Osteoblast (primary cell): Measurements from ENCODE around the gene TNFRSF14. TPM values are rescaled to one million over a fixed set of nuclear protein-coding genes. Genes with fewer than 3 reads are reported as not detected.

Experiments used
- DNase-seq: peaks from one replicate; pipeline ENCODE4 v3.0.0; 2011; ENCODE audit warnings: low spot score, mixed read lengths; ENCODE audit not compliant: insufficient read length; ENCODE audit errors: missing footprints
- H2AFZ ChIP-seq: 2 replicates; pipeline ENCODE4 v1.6.0; 2011; ENCODE audit warnings: mild to moderate bottlenecking, low read length
- H3K27ac ChIP-seq: 2 replicates; pipeline ENCODE4 v1.5.1; 2011; ENCODE audit warnings: mild to moderate bottlenecking, low read depth, low read length, moderate library complexity
- H3K27me3 ChIP-seq: 2 replicates; pipeline ENCODE4 v1.6.0; 2012; ENCODE audit warnings: mild to moderate bottlenecking, control low read depth, inconsistent platforms, low read length, moderate library complexity; ENCODE audit not compliant: insufficient read depth
- H3K36me3 ChIP-seq: 2 replicates; pipeline ENCODE4 v1.5.1; 2011; ENCODE audit warnings: mild to moderate bottlenecking, low read length, control low read depth, moderate library complexity; ENCODE audit not compliant: insufficient read depth
- H3K4me1 ChIP-seq: 2 replicates; pipeline ENCODE4 v1.5.1; 2011; ENCODE audit warnings: mild to moderate bottlenecking, low read length, control low read depth, moderate library complexity; ENCODE audit not compliant: insufficient read depth
- H3K4me2 ChIP-seq: 2 replicates; pipeline ENCODE4 v1.6.0; 2011; ENCODE audit warnings: mild to moderate bottlenecking, low read length; ENCODE audit not compliant: insufficient read depth
- H3K4me3 ChIP-seq: fragments of 200-600 bp; sonication (generic); 3 replicates; pipeline ENCODE4 v1.5.1; 2012; ENCODE audit warnings: mild to moderate bottlenecking, low read length, inconsistent platforms; ENCODE audit not compliant: insufficient read depth
- H3K79me2 ChIP-seq: 2 replicates; pipeline ENCODE4 v1.6.0; 2012; ENCODE audit warnings: mild to moderate bottlenecking, low read length, control low read depth, inconsistent platforms; ENCODE audit not compliant: insufficient read depth
- H3K9me3 ChIP-seq: 2 replicates; pipeline ENCODE4 v1.5.1; 2011; ENCODE audit warnings: low read depth, low read length, control low read depth
- H4K20me1 ChIP-seq: 2 replicates; pipeline ENCODE4 v1.6.0; 2012; ENCODE audit warnings: mild to moderate bottlenecking, low read length, control low read depth; ENCODE audit not compliant: insufficient read depth
- CTCF ChIP-seq: IDR thresholded peaks from 2 replicates; pipeline ENCODE4 v1.5.1; 2011; ENCODE audit warnings: mild to moderate bottlenecking, low read depth, low read length, moderate library complexity; ENCODE audit errors: extremely low read depth
- total RNA-seq: library from RNA; depleted of rRNA; stranded (reverse); fragments of >200 nt; gene quantifications from 2 replicates; pipeline ENCODE4 v1.2.3, GENCODE V29; 2012

The TNFRSF14 gene
- total RNA-seq, 1 donor = 36.6 TPM

GRCh38 chr1:2561446-2561845 is 5.3 kb downstream of the TNFRSF14 start:
- peaks cover 8% of the 10 kb centered on the region for H3K27me3 ChIP-seq
- H3K27ac ChIP-seq = no peak overlapping the region
- peaks cover 3% of the 10 kb centered on the region for H3K79me2 ChIP-seq
- TF ChIP-seq CTCF = no peak
- no peak overlapping the region for H3K4me2 ChIP-seq
- peak; percentile 77 for DNase-seq
- H3K9me3 ChIP-seq = no peaks in the 10 kb centered on the region
- H3K4me1 ChIP-seq = no peaks in the 10 kb centered on the region
- H3K36me3 ChIP-seq = no peaks in the 10 kb centered on the region
- no peak overlapping the region for H3K4me3 ChIP-seq
- no peak overlapping the region for H2AFZ ChIP-seq
- peaks cover 3% of the 10 kb centered on the region for H4K20me1 ChIP-seq

- Histone ChIP-seq H2AFZ (no peak overlapping the region), H3K79me2 (no peaks in the 10 kb centered on the region), H3K4me3 (no peak overlapping the region), H3K27ac (no peak overlapping the region), H4K20me1 (peaks cover 3% of the 10 kb centered on the region), H3K9me3 (no peaks in the 10 kb centered on the region), H3K27me3 (peaks cover 8% of the 10 kb centered on the region), H3K4me1 (no peaks in the 10 kb centered on the region), H3K4me2 (no peak overlapping the region), H3K36me3 (no peaks in the 10 kb centered on the region)
- TF ChIP-seq CTCF = peak; percentile 39
- peak; percentile 85 for DNase-seq
Observed at GRCh38 chr1:2561898-2562895, 6.0 kb downstream of the TNFRSF14 start.

- peaks cover 8% of the 10 kb centered on the region for H3K27me3 ChIP-seq
- no peak overlapping the region for H3K4me3 ChIP-seq
- no peak for TF ChIP-seq CTCF
- H3K4me1 ChIP-seq = no peaks in the 10 kb centered on the region
- H2AFZ ChIP-seq = no peak overlapping the region
- no peaks in the 10 kb centered on the region for H3K79me2 ChIP-seq
- H3K27ac ChIP-seq = no peak overlapping the region
- peak; percentile 38 for DNase-seq
- no peak overlapping the region for H3K4me2 ChIP-seq
- no peaks in the 10 kb centered on the region for H3K36me3 ChIP-seq
- peaks cover 3% of the 10 kb centered on the region for H4K20me1 ChIP-seq
- H3K9me3 ChIP-seq = no peaks in the 10 kb centered on the region
Observed at GRCh38 chr1:2563205-2563604, 7.0 kb downstream of the TNFRSF14 start.
